ENCODE results near the gene NDUFC1.
A peak's percentile ranks its signal among the peaks of the same experiment; 100 is the strongest.
"Not testable (repeated sequence)": the region's sequence is repeated elsewhere in the genome, so short reads cannot be mapped to it uniquely, and the experiment has no call there.

The NDUFC1 gene

GRCh38 chr4:139301821-139302611 lies at the start of gene NDUFC1:
TSS of gene NDUFC1 (minus strand) at chr4:139302477. CDS start at chr4:139295798, 6,679 bp downstream.
- DNase-seq (ENCODE audit: low read depth): peak; percentile 42

GRCh38 chr4:139337612-139338011 lies 35.3 kb upstream of the NDUFC1 start:
- peak; percentile 13 for DNase-seq (ENCODE audit: low read depth)

GRCh38 chr4:139333046-139333445 lies 30.8 kb upstream of the NDUFC1 start:
- DNase-seq (ENCODE audit: low read depth): no peak

GRCh38 chr4:139331185-139331584 lies 28.9 kb upstream of the NDUFC1 start:
- peak; percentile 26 for DNase-seq (ENCODE audit: low read depth)

GRCh38 chr4:139330283-139330682 lies 28.0 kb upstream of the NDUFC1 start:
- DNase-seq (ENCODE audit: low read depth): no peak

- DNase-seq (ENCODE audit: low read depth): no peak
Observed at GRCh38 chr4:139329665-139330200, 27.5 kb upstream of the NDUFC1 start.

- no peak for DNase-seq (ENCODE audit: low read depth)
Observed at GRCh38 chr4:139324620-139325019, 22.3 kb upstream of the NDUFC1 start.

GRCh38 chr4:139322541-139322940 lies 20.3 kb upstream of the NDUFC1 start:
- DNase-seq (ENCODE audit: low read depth): not testable (repeated sequence)

GRCh38 chr4:139322070-139322469 lies 19.8 kb upstream of the NDUFC1 start:
- not testable (repeated sequence) for DNase-seq (ENCODE audit: low read depth)

- no peak for DNase-seq (ENCODE audit: low read depth)
Observed at GRCh38 chr4:139319571-139319970, 17.3 kb upstream of the NDUFC1 start.

GRCh38 chr4:139317635-139318034 lies 15.4 kb upstream of the NDUFC1 start:
- DNase-seq (ENCODE audit: low read depth): no peak

- no peak for DNase-seq (ENCODE audit: low read depth)
Observed at GRCh38 chr4:139316733-139317132, 14.5 kb upstream of the NDUFC1 start.

GRCh38 chr4:139315221-139315675 lies 13.0 kb upstream of the NDUFC1 start:
- DNase-seq (ENCODE audit: low read depth): no peak

- no peak for DNase-seq (ENCODE audit: low read depth)
Observed at GRCh38 chr4:139314047-139314800, 11.9 kb upstream of the NDUFC1 start.

- not testable (repeated sequence) for DNase-seq (ENCODE audit: low read depth)
Observed at GRCh38 chr4:139313414-139313813, 11.1 kb upstream of the NDUFC1 start.

GRCh38 chr4:139312552-139313332 lies 10.5 kb upstream of the NDUFC1 start:
- no peak for DNase-seq (ENCODE audit: low read depth)

GRCh38 chr4:139311909-139312308 lies 9.6 kb upstream of the NDUFC1 start:
- no peak for DNase-seq (ENCODE audit: low read depth)

GRCh38 chr4:139304920-139305319 lies 2.6 kb upstream of the NDUFC1 start:
- no peak for DNase-seq (ENCODE audit: low read depth)

- peak; percentile 97 for DNase-seq (ENCODE audit: low read depth)
Observed at GRCh38 chr4:139301113-139301820, 1.0 kb downstream of the NDUFC1 start, which contains the start of gene NAA15. TSS of gene NAA15 (plus strand) at chr4:139301505. CDS start at chr4:139301778, 273 bp downstream.

- DNase-seq (ENCODE audit: low read depth): peak; percentile 68
Observed at GRCh38 chr4:139300431-139301112, 1.7 kb downstream of the NDUFC1 start.

GRCh38 chr4:139299536-139299935 lies 2.7 kb downstream of the NDUFC1 start:
- no peak for DNase-seq (ENCODE audit: low read depth)
